Activated naive CD8-positive, alpha-beta T cell treated with anti-CD3 and anti-CD28 coated beads, Interleukin-2, amount 50 U/mL, for 16 hours (primary cell): ENCODE results near the gene CACNA2D3.
"Not testable (repeated sequence)": the region's sequence is repeated elsewhere in the genome, so short reads cannot be mapped to it uniquely, and the experiment has no call there.

Experiments used
- DNase-seq: peaks from one replicate; pipeline ENCODE4 v3.0.0-alpha.2; 2020; ENCODE audit warnings: low read depth, low spot score

The CACNA2D3 gene

DNA sequence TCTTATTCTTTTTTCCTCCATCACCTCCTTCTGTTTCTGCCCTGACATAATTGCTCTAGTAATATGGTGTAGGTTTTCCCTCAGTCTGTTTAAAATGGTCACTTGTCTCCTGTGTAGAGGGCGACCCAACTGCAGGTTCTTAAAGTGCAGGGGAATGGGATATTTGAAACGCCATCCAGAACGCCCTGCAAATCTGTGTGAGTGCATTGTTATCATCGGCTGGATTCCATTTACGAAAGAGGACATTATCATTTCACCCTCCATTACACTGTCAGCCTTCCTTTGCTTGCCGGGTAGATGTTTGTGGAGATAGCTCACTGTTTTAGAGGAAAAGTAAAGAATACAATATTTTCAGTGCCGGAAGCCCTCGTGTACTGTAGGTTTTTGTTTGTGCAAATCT lies 451.5 kb downstream of the CACNA2D3 start:
- no peak for DNase-seq

DNA sequence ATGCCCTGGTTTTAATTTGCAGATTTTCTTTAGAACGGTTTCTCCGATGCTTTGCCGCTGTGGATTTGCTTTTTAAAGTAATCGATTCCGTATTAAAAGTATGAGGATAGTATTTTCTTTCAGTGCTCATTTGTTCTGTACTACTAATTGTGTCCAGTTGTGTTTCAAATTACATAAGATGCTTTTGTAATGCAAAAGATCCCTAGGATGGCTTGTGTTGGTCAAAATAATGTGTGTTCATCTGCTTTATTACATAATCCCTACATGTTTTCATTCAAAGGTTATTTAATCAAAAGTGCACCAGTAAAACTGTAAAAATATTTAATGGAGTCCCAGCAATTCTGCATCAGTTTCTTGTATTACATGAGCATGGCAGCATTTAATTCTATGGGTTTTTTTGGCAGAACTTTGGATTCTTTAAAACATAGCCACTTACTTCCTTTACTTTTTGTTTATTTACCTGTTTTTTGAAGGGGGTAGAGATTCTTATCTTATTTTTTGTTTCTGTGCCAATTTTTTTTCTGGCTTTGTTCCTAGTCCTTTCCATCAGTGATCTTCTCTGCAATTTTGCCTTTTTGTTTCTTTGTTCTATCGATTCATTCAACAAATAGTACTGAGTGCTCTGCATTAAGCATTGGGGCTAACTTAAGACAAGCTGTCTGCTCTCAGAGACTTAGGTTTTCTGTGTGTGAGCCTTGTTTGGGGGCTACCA lies 452.7 kb downstream of the CACNA2D3 start:
- no peak for DNase-seq

DNA sequence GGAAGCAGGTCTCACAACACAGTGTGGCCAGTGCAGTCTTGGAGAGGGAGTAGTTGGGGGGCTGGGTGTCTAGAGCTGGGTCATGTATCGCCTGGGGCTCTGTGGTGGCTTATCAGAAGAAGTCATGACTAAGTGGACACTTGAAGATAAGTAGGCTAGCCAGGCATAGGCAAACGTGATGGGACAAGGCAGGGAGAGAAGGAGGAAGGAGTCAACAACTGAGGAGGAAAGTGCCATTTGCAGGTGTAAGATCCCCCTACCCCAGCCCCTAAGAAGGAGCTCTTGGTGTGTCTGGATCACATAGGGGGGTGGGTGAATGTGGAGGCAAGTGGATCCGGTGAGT lies 453.2 kb downstream of the CACNA2D3 start:
- DNase-seq = no peak

DNA sequence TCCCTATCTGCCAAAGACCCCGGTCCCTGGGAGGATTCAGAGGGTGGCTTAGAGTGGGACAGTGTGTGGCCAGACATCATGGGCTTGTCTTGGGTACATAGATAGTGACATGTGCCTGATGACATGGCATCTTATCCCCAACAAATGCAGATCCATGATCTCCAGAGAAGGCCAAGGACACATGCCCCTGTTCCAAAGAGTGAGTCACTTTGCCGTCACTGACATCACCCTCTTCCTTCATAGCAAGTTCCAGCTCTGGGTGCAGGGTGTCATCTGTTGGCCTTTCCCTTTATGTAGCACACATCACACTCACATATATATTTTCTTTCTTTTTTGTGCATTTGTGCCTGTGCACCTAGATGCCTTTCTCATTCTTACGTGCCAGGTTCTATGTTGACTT lies 455.0 kb downstream of the CACNA2D3 start:
- no peak for DNase-seq

DNA sequence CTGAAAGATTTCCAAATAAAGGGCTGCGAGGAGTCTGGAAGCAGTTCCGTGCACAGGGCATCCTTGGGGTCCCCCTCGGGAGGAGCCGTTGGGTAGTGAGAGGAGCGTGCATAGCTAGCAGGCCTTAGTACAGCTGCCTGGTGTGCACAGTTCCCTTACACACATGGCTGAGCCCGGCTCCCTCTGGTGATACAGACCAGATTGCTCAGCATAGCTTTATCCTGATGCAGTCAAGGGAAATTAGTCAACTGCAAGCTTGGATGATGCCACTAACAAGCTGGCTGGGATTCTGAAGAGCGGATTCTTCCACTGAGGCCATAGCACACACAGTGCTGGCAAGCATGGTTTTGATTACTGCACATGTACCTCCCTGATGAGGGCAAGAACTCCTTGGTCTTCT lies 456.1 kb downstream of the CACNA2D3 start:
- DNase-seq = no peak

DNA sequence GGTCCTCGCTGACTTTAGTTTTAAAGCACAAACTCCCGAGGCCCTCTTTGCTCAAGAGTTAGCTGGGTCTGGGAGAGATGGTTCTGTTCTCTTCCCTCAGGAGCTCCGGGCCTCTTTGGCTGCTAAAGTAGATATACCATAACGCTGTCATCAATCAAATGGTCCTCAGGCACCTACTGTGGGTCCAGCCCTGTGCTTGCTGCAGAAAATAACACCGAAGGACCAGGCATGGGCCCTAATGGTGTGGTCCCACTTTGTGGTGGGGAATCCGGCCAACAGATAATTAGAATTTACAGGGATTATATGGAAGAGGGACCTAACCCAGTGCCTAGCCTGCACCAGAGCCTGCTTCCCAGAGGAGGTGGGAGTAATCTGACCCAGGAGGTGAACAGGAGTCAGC lies 458.1 kb downstream of the CACNA2D3 start:
- no peak for DNase-seq

DNA sequence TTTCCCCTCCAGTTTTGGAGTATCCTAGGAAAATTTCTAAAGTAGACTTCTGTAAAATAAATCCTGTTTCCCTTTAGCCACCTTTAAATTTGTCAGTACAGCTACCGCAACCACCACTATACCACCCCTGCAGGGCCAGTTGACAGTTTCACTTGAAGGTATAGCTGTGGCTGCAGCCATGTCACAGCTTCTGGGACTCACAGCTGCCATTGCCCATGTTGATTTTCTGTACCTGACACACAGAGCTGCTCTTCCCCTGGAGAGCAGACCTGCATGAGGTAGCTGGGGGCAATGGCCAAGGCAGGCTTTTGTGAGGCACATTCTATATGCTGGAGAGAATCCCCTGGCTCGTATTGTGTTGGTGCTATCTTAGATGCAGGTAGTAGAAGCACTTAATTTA lies 460.1 kb downstream of the CACNA2D3 start:
- no peak for DNase-seq

DNA sequence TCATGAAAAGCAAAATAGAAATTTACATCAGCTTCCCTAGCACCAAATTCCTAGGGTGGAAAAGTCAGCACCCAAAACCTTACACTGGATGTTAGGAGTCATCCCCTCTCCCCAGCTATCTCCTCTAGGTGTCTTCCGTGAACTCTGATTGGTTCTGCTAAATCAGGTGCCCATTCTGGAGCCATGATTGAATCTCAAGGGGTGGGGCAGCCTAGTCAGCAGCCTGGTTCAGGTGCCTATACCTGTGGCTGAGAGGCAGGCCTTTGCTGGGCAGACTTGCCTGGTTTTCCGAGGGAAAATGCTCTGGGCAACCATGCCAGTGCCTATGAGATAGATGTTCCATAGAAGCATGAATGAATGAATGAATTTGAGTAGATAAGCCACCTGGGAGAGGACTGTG lies 468.8 kb downstream of the CACNA2D3 start:
- no peak for DNase-seq

DNA sequence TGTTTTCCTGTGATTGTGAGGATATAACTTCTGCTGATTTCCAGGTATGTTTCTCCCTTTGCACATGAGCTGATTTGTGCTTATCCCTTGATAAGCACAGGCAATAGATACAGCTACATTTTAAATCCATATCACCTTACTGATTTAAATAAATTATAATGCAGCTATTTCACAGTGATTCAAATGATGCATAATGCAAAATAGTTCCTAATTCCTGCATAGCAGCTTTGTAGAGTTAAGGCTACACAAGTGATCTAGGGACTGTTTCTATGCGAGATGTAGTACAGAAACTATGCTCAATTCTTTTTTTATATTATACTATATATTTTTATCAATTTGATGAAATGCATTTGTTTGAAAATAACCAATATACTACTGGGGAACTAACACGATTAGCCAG lies 471.3 kb downstream of the CACNA2D3 start:
- no peak for DNase-seq

DNA sequence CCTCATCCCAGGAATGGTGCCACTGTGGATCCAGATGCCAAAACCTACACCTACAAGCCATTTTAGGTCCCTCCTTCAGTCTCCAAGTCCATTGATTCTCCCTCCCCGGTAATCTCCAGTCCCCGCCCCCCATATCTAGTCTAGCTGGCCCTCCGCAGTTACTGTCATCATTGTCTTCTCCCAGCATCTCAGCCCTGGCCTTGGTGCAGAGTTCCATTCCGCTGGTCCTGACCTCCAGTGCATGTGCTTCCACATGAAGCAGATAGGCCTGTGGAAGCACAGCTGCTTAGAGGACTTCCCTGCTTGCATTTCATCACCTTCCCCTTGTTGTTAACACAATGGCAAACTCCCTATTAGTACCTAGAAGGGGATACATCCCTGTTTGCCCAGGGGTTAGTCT lies 473.7 kb downstream of the CACNA2D3 start:
- no peak for DNase-seq

DNA sequence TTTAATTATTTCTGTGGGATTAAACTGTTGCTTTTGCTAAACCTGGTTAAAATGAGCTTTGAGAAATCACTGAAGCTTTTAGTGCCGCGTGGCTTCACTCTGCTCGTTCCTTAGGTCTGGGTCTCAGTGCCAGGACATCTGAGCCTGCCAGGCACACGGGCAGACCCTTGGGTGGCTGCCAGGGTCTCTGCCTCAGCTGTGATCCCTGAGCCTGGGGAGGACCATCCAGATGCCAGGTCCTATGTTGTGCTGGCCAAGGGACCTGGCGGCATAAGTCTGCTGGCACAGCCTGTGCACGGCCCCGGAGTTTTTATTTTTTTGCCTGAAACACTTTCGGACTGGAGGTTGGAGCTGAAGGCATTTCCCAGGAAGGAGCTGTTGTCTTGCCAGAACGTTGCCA lies 477.4 kb downstream of the CACNA2D3 start:
- DNase-seq = no peak

DNA sequence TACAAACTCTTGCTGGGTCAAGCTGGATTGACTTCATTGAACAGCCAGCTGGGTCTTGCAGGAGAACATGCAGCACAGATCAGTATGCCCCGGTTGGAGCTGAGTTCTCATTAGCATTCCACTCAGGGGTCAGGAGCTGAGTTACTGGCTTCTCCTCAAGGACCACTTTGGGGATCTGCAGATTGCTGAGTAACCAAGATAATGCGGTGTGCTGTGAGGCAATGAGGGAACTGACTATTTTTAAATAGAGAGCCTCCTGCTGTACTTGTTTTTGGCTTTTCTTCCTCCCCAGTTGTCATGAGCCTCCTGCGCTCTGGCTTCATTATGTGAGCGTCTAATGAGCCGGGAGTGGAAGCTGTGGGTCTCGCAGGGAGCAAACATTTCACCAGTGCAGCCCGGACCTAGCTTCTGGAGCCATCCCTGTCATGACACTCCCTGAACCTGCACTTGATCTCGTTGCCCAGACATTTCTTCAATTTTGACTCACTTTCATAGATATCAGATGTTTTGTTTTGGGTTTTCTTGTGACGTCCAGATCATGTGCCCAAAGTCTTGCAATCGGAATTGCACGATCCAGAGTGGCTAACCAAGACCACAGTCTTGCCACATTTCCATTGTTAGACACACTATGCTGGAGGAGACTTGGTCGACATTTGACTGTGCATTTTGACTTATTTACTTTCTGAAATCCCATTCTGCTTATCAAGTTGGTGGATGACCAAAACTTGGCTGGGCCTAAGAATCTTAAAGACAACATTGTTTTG lies 478.3 kb downstream of the CACNA2D3 start:
- no peak for DNase-seq

DNA sequence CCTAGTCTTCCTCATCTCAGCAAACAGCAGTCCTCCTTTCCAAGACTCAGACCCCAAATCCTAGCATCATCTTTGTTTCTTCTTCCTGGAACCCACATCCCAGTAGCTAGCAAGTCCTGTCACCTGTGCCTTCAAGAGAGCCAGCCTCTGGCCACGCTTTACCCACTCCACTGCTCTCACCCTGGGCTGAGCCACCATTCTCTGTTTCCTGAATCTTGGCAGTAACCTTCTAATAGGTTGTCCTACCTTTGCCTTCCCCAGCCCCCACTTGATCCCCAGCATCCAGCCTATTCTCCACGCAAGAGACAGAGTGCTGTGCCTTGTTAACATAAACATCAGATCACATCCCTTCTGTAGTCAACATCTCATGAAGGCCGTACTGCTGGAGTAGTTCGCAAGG lies 482.1 kb downstream of the CACNA2D3 start:
- no peak for DNase-seq

DNA sequence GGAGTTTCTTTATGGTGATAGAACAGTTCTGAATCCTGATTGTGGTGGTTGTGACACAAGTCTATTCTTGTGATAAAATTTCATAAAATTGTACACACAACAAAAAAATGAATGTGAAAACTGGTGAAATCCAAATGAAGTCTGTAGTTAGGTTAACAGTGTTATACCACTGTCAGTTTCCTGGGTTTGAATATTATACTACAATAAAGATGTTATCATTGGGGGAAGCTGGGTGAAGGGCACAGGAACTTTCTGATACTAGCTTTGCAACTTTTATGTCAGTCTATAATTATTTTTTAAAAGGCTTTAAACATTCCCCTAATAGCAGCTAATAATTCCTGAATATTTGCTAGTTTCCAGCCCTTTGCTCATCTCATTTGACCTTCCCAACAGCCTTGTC lies 485.7 kb downstream of the CACNA2D3 start:
- DNase-seq = no peak

DNA sequence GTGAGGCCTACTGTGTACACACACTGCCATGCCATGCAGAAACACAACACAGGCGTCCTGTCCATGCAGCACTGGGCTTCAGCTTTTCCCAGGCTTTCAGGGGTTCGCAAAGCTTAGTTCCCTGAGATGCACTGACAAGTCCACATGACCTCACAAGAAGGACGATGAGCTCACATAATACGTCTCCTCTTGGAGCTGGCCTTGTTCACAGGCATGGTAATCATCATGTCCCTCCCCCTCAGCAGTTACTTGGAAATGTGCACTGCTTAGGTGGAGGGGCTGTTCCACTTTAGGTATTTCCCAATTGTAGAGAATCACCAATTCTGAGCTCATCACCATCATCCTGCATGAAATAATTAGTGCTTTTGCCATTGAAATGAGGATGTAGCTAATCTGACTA lies 496.7 kb downstream of the CACNA2D3 start:
- DNase-seq = no peak

DNA sequence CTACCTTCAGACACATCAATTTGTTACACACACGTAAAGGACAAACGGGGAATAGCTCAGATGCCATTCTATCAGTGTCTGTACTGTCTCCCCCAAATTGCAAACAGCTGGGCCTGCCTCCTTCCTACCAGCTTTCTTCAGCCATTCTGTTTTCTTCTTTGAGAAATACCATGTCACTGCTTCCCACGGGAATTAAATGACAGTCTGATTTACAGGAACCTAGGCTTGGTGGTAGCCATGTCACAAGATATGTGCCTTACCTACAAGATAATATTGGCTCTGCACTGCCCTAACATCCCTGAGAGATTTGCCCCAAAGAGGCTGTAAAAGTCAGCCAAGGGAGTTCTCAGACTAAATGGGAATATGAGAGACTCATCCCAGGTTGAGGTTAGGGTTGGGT lies 497.2 kb downstream of the CACNA2D3 start:
- no peak for DNase-seq

DNA sequence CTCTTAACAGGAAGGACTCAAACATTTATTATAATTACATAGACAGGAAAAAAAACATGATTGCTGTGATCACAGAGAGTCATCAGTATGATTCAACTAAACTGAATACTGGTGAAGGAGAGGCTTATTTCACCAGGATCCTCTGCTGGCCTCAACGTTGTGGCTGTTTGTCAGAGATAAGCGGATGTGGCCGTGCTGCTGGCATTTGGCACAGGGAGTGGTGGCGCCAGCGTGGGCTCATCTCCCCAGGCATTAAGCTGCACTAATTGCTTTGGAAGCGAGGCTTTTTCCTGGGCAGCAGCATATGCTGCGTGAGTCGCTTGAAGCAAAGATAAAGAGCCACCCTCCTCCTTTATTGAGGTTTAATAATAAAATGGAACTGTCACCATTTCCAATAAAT lies 498.8 kb downstream of the CACNA2D3 start:
- no peak for DNase-seq

DNA sequence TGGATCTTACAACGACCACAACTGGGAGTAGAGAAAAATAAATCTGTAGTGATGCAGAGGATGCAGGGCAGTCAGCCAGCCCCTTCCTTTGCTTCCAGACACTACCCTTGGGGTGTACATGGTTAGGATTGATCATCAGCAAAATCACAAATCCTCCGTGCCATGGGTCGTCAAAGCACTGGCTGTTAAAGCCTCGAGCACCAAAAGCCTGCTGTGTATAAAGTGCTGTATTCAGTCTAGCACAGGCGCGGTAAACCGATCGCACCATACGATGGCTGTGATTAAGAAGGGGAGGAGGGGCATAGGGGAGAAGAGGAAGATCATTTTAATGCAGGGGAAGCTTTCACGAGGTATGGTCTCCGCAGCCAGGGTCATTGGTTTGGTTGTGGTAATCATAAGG lies 500.3 kb downstream of the CACNA2D3 start:
- DNase-seq = no peak

DNA sequence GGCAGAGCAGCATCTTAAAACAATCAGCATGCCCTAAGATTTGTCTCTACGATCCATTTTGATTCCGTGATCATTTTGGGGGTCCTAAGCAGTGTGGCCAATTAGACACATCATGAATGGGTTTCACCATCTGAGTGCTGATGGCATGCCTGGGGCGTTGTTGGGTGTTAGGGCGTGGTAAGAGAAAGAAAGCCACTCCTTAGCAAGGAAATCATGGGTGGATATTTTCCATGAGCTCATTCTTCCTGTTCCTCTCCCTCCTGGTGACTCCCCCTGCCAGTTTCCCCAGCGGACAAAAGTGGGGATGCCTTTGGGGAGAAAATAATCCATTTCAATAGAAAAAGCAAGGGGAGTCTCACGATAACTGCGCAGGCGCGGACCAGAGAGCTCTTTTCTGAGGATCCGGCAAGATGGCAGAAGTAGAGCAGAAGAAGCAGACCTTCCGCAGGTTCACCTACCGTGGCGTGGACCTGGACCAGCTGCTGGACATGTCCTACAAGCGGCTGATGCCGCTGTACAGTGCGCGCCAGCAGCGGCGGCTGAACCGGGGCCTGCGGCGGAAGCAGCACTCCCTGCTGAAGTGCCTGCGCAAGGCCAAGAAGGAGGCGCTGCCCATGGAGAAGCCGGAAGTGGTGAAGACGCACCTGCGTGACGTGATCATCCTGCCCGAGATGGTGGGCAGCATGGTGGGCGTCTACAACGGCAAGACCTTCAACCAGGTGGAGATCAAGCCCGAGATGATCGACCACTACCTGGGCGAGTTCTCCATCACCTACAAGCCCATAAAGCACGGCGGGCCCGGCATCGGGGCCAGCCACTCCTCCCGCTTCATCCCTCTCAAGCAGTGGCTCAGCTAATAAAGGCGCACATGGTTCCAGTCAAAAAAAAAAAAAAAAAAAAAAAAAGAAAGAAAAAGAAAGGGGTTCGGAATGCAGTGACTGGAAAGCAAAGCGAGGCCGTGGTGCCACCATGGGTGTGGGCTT lies 503.7 kb downstream of the CACNA2D3 start:
- no peak for DNase-seq

DNA sequence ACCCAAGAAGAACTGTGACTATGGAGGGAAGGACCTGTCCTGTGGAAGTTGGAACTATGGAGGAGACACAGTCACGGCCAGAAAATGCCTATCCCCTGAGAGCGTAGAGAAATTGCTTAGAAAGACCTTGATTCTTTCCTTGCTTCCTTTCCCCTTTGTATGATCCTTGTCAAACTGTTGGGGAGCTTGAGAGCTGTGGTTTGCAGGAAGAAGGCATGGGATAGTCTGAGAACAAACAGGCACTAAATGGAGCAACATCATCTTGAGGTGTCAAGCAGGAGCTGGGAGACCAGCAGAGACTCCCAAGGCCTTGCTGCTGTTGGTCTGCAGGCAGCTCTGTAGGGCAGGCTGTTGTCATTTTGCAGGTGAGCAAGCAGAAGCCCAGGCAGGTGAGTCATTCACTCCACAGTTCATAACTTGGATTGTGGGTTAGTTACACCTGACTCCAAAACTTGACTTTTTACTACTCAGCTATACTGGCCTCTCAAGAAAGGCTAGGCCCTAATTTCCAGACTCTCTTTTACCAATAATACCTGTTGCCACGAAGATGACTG lies 506.6 kb downstream of the CACNA2D3 start:
- no peak for DNase-seq

DNA sequence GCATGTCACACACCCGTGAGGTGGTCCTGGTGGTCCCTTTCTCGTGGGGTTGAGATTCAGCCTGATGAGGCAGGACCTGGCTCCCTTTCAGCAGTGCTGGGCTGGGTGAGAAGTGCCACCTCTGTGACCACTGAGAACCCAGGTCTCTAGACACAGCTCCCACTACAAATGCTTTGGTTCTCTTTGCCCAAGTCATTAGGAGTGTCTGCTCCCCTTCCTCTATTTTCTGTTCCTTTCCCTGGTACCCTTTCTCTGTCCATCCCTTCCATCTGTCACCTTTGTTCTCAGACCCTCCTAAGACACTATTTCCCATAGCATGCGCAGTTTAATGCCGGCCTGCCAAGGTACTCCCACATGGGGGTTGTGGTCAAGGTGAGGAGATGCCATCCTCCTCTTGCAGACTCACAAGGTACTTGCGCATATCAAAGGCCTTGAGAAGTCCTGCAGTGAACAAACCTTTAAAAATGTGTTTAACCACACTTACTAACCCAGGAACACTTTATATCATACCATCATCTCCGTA lies 507.8 kb downstream of the CACNA2D3 start:
- no peak for DNase-seq

DNA sequence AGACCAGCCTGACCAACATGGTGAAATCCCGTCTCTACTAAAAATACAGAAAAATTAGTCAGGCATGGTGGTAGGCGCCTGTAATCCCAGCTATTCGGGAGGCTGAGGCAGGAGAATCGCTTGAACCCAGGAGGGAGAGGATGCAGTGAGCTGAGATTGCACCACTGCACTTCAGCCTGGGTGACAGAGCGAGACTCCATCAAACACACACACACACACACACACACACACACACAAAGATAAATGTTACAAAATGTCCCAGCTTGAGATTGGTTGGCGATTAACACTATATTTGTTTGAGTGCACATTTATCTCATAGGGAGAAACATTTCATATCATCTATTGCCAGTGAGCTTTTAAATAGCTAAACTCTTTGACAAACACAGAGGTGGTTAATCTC lies 508.6 kb downstream of the CACNA2D3 start:
- not testable (repeated sequence) for DNase-seq
